ENCODE results near the gene SFT2D2. TPM values are rescaled to one million over a fixed set of nuclear protein-coding genes. Genes with fewer than 3 reads are reported as not detected.

SFT2D2 gene
- total and polyA plus RNA-seq, 2 of the 8 experiments (the other 6 are each of a cell fraction or from before 2014, with no cell fraction given) = 9.0 to 29.0 TPM

GRCh38 chr1:168178227-168178637 lies 47.6 kb upstream of the SFT2D2 start (continued):
- no peak for TF ChIP-seq CHD7 (IDR thresholded peaks at IDR 0.05; ENCODE audit: insufficient replicate concordance, low read length)

All from H1 (cell line).